Measurements from ENCODE around the gene TMEM19. TPM values are rescaled to one million over a fixed set of nuclear protein-coding genes. Genes with fewer than 3 reads are reported as not detected.

Gene TMEM19
- total RNA-seq, 1 experiment from 2014 or later: 30.5 TPM

DNA sequence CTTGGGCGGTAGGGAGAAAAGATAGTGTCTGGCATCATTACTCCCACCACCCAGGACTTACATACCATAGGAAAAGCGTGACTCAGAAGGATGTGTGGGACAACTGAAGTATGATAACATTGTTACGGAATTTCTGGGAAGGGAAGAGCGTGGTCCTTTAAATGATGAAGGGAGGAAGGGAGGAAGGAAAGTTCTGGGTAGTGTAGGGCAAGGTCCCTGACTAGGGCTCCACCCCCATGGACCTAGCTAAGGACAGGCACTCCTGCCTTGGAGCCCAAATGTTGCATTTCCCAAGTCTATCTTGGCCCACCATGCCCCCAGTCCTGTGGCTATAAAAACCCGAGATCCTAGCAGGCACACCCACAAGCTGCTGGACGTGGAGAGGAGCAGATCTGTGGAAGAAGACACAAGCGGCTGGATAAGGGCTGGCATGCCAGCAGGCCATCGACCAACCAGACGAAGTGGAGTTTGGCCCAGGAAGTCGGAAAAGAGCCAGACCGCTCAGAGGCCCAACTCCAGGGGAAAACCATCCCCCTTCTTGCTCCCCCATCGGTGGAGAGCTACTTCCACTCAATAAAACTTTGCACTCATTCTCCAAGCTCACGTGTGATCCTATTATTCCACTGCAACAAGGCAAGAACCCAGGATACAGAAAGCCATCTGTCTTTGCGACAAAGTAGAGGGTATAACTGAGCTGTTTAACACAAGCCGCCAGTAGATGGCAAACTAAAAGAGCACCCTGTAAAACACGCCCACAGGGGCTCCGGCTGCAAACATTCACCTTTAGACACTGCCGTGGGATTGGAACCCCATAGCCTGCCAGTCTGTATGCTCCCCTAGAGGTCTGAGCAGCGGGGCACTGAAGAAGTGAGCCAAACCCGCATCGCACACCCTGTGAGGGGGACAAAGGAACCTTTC lies 45.8 kb downstream of the TMEM19 start:
- no peaks in the 10 kb centered on the region for H3K36me3 ChIP-seq
- DNase-seq: no peak
- H3K4me3 ChIP-seq: no peak overlapping the region
- no peaks in the 10 kb centered on the region for H3K27me3 ChIP-seq
- H3K9me3 ChIP-seq: no peaks in the 10 kb centered on the region

DNA sequence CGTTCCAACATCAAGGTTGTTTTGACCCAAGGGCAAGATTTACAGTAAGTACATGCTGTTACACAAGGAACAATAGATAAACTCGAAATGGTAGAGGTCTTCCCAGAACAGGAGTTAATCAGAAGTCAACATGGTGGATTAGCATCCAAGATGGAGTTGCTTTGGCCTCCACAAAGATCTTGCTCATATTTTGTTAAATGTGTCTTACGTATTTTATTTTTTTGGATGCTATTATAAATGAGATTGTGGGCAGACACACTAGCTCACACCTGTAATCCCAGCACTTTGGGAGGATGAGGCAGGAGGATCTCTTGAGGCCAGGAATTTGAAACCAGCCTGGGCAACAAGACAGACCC lies 46.5 kb downstream of the TMEM19 start:
- Histone ChIP-seq H3K4me3 (no peak overlapping the region), H3K27me3 (no peaks in the 10 kb centered on the region), H3K36me3 (no peaks in the 10 kb centered on the region), H3K9me3 (no peaks in the 10 kb centered on the region)
- no peak for DNase-seq

DNA sequence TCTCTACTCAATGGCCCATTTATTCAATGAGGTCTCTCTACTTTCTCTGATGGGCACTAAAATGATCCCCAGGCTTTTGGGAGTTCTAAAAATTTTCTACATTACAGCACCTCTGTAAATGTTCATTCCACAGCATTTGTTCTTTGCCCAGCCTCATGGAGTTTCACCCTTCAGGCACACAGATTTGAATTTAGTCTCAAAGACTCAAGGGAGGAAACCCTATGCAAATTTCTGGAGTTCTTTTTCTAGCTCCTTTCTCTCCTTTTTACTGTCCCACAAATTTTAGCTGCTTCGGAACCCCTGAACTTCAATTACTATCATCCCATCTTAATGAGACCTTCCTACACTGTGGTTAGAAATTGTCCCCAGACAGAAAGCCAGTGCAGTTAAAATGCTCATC lies 51.3 kb downstream of the TMEM19 start:
- Histone ChIP-seq H3K27me3 (no peaks in the 10 kb centered on the region), H3K36me3 (no peaks in the 10 kb centered on the region), H3K4me3 (no peak overlapping the region), H3K9me3 (no peaks in the 10 kb centered on the region)
- DNase-seq: no peak

DNA sequence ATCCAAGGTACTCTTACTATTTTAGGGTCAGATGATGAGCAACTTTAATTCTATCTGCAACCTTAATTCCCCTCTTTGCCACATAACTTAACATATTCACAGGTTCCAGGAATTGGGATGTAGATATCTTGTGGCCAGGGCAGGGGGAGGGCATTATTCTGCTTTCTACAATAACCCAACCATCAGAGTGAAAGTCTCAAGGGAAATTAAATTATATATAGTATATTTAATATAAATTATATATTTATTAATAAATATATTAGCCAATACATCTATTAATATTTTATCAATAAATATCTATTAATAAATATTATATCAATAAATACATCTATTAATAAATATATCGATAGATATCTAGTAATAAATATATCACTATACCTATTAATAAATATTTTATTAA lies 57.1 kb downstream of the TMEM19 start:
- no peaks in the 10 kb centered on the region for H3K36me3 ChIP-seq
- DNase-seq: no peak
- no peaks in the 10 kb centered on the region for H3K9me3 ChIP-seq
- H3K4me3 ChIP-seq: no peak overlapping the region
- no peaks in the 10 kb centered on the region for H3K27me3 ChIP-seq

DNA sequence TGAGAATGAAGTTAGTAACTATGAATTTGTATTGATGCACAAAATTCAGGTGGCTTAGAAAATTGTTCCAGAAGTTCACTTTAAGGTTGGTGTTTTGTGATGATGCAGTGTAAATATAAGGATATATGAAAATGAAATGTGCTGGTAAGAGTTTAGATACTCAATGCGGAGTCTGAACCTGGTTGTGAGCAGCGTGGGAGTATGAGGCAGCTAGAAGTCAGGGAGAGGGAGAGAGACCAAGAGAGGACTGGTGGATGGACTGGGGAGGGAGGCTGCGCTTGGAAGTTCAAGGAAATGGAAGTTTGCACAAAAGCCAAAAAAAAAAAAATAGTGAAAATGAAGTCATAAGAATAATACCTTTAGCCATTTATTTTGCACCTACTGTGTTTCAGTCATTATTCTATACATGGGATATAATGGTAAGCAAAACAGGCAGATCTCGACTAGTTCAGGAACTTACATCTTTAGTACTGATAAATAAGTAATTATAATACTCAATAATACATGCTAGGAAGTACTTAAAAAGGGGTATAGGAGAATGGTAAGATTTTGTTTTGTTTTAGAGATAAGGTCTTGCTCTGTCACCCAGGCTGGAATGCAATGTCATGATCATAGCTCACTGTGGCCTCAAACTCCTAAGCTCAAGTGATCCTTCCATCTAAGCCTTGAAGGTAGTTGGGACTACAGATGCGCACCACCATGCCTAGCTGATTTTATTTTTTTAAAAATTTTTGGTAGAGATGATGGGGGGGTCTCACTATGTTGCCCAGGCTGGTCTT lies 58.8 kb downstream of the TMEM19 start:
- Histone ChIP-seq H3K27me3 (peaks cover 9% of the 10 kb centered on the region; the same call in 1 of the 2 replicates), H3K36me3 (no peaks in the 10 kb centered on the region), H3K9me3 (no peaks in the 10 kb centered on the region), H3K4me3 (no peak overlapping the region)
- DNase-seq: no peak

DNA sequence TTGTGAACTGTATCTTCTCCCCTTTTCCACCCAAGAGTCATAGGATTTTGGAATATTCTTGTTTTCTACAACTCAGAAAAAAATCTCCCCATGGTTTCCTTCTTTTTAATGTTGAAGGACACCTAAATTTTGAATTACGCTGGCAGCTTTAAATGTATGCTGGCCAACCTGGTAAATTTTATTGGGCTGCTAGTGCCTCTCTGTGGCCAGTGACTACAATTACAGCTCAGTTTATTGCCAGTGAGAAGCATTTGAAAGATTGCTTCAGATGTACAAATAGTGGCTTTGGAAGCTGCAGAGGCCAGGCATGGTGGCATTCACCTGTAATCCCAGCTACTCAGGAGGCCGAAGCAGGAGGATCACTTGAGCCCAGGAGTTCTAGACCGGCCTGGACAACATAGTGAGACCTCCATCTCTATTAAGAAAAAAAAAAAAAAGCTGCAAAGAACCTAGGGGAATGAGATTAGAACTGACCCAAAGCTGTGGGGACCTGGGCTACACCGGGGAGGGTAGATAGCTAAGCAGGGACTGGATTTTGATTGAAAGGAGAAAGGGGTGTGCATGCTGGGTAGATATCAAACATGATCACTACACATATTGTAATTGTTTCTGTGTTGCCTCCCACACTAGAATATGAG lies 61.2 kb downstream of the TMEM19 start:
- Histone ChIP-seq H3K36me3 (no peaks in the 10 kb centered on the region), H3K27me3 (peaks cover 13% of the 10 kb centered on the region), H3K4me3 (no peak overlapping the region), H3K9me3 (no peaks in the 10 kb centered on the region)
- DNase-seq: no peak

DNA sequence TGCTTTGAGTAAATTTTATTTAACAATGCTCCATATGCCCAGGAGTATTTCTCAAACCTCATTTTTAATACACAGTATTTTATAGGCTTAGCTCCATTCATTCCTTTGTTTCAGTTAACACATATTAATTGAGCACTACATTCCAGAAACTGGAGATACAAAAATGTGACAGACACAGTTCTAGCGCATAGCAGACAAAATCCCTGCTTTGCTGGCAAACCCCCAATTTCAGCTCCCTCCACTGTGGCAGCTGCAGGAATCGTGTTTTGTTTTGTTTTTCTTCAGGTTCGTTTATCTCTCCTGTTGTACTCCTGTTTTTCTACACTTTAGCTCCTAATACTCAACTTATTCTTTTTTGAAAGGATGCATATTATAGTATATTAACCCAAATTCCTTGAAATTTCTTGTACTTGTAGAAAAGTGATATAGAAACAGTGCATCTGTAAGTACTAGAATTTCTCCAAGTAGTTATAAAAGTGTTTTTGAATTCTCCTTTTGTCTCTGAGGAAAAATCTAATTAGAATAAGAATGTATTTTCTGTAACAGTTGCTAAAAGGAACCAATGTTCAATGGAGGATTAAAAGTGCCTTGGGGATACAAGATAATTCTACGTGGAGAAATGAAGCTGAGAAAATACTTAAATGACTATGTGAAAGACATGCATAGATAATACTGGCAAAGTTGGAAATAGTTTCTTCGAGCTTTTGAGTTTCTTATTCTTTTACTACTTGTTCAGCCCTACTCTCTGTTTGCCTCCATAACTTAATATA lies 62.4 kb downstream of the TMEM19 start:
- Histone ChIP-seq H3K4me3 (no peak overlapping the region), H3K9me3 (no peaks in the 10 kb centered on the region), H3K36me3 (no peaks in the 10 kb centered on the region), H3K27me3 (peaks cover 13% of the 10 kb centered on the region)
- no peak for DNase-seq

DNA sequence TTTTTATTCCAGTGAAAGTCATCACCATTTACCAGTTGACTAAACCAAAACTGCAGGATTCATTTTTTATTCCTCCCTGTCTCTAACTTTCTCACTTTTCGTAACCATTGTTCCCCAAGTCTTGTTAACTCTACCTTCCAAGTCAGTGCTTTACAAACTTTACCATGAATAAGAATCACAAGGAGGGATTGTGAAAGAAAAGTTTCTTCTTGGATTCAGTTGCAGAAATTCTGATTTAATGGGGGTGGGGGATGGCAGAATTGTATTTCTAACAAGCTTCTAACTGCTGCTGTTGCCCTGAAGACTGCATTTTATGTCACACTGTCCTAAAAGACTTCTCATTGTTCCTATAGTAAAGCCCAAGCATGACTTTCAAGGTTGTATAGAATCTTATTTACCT lies 63.8 kb downstream of the TMEM19 start:
- DNase-seq: no peak
- Histone ChIP-seq H3K4me3 (no peak overlapping the region), H3K36me3 (no peaks in the 10 kb centered on the region), H3K27me3 (peaks cover 13% of the 10 kb centered on the region), H3K9me3 (no peaks in the 10 kb centered on the region)

DNA sequence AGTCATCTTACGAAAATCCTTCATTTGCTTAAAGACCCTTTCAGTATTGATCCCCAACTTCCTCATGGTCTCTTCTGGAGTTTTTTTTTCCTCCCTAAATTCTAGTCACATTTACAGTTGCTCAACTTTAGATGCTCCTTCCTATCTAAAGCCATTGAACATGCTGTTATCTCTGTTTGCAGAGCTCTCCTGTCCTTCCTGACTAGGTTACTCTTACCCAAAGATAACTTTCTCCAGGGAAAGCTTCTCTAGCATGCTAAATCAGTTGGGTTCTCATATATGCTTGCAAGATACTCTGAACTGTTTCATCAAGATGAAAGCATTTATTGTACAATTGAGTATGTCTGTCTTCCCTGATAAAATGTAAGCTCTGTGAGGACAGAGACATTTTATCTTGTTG lies 67.0 kb downstream of the TMEM19 start:
- Histone ChIP-seq H3K4me3 (no peak overlapping the region), H3K27me3 (peaks cover 13% of the 10 kb centered on the region), H3K9me3 (no peaks in the 10 kb centered on the region), H3K36me3 (peaks cover 15% of the 10 kb centered on the region)
- DNase-seq: no peak

Other genes with a start within 250 kb of the TMEM19 start
- gene LGR5, start 246.3 kb upstream of the TMEM19 start, total RNA-seq (2014; rRNA removed; shearing (Covaris generic); ENCODE audit: low replicate concordance): not detected in 2 replicates
- 11.5 and 34.6 TPM in 2 replicates for gene ZFC3H1, start 22.2 kb upstream of the TMEM19 start, total RNA-seq (2014; rRNA removed; shearing (Covaris generic); ENCODE audit: low replicate concordance)
- 1.3 and 3.0 TPM in 2 replicates for gene THAP2, start 21.8 kb upstream of the TMEM19 start, total RNA-seq (2014; rRNA removed; shearing (Covaris generic); ENCODE audit: low replicate concordance)
- 36.7 and 77.8 TPM in 2 replicates for gene RAB21, start 68.8 kb downstream of the TMEM19 start, total RNA-seq (2014; rRNA removed; shearing (Covaris generic); ENCODE audit: low replicate concordance)
- gene TBC1D15, start 153.7 kb downstream of the TMEM19 start, total RNA-seq (2014; rRNA removed; shearing (Covaris generic); ENCODE audit: low replicate concordance): 10.5 and 12.0 TPM in 2 replicates